WTC11 (cell line): ENCODE data around the gene PTPRN2. TPM values are rescaled to one million over a fixed set of nuclear protein-coding genes. Genes with fewer than 3 reads are reported as not detected.

Experiments used
- ATAC-seq: fragments of 200-7000 bp; cut with Tn5 transposase; 2 replicates; pipeline ENCODE4 v1.10.0; 2021; ENCODE audit warnings: mild to moderate bottlenecking, moderate library complexity
- CTCF ChIA-PET: fragments of 300-600 bp; sonication (Branson Sonifier 250); formaldehyde crosslinking; loops from one replicate; lab custom pipeline; 2021; ENCODE audit warnings: antibody characterized with exemption; lab: Charles Lee
- POLR2A ChIA-PET: fragments of 350-600 bp; sonication (Branson Sonifier 250); formaldehyde crosslinking; loops from one replicate; lab custom pipeline; 2021; ENCODE audit warnings: antibody characterized with exemption; lab: Charles Lee
- DNase-seq: peaks from one replicate; pipeline ENCODE4 v3.0.0; 2021; ENCODE audit warnings: low spot score
- H3K27ac Mint-ChIP-seq: 2 replicates; pipeline ENCODE4 v1.8.0; 2021; ENCODE audit warnings: mixed read lengths
- H3K27me3 Mint-ChIP-seq: 2 replicates; pipeline ENCODE4 v1.8.0; 2021; ENCODE audit warnings: low read depth, mild to moderate bottlenecking, moderate library complexity, mixed read lengths
- H3K36me3 Mint-ChIP-seq: 2 replicates; pipeline ENCODE4 v1.8.0; 2021; ENCODE audit warnings: mixed read lengths
- H3K4me1 Mint-ChIP-seq: 2 replicates; pipeline ENCODE4 v1.8.0; 2022; ENCODE audit warnings: mixed read lengths
- H3K4me3 Mint-ChIP-seq: 2 replicates; pipeline ENCODE4 v1.8.0; 2021; ENCODE audit warnings: mild to moderate bottlenecking, moderate library complexity, mixed read lengths
- H3K9me3 Mint-ChIP-seq: 2 replicates; pipeline ENCODE4 v1.8.0; 2021; ENCODE audit warnings: mixed read lengths
- ATF1 ChIP-seq: sonication (generic); formaldehyde crosslinking; IDR thresholded peaks from 2 replicates; pipeline ENCODE4 v1.8.1; 2023; ENCODE audit warnings: mild to moderate bottlenecking, moderate library complexity, missing genetic modification reagents
- GRHL2 ChIP-seq: fragments of 250-450 bp; sonication (Bioruptor Pico); IDR thresholded peaks from 2 replicates; pipeline ENCODE4 v1.8.0; 2022; ENCODE audit warnings: mild to moderate bottlenecking, moderate library complexity; ENCODE audit not compliant: insufficient replicate concordance, severe bottlenecking
- IRF2 ChIP-seq: sonication (generic); formaldehyde crosslinking; IDR thresholded peaks from 2 replicates; pipeline ENCODE4 v1.8.0; 2022; ENCODE audit warnings: low read depth, missing genetic modification reagents, borderline replicate concordance
- JUN ChIP-seq: sonication (generic); formaldehyde crosslinking; IDR thresholded peaks from 2 replicates; pipeline ENCODE4 v1.8.0; 2023; ENCODE audit warnings: mild to moderate bottlenecking, missing genetic modification reagents
- MYBL2 ChIP-seq: sonication (generic); formaldehyde crosslinking; IDR thresholded peaks from 2 replicates; pipeline ENCODE4 v1.8.1; 2023; ENCODE audit warnings: mild to moderate bottlenecking, moderate library complexity, missing genetic modification reagents
- NFATC4 ChIP-seq: fragments of 250-450 bp; sonication (Bioruptor Pico); IDR thresholded peaks from 2 replicates; pipeline ENCODE4 v1.9.0; 2021; ENCODE audit warnings: mild to moderate bottlenecking
- NR1H2 ChIP-seq: sonication (generic); formaldehyde crosslinking; IDR thresholded peaks from 2 replicates; pipeline ENCODE4 v1.9.0; 2021; ENCODE audit warnings: mild to moderate bottlenecking, moderate library complexity, missing genetic modification reagents
- NR2C2 ChIP-seq: sonication (generic); formaldehyde crosslinking; IDR thresholded peaks from 2 replicates; pipeline ENCODE4 v1.8.0; 2022; ENCODE audit warnings: mild to moderate bottlenecking, missing genetic modification reagents
- OVOL2 ChIP-seq: fragments of 250-450 bp; sonication (Bioruptor Pico); IDR thresholded peaks from 2 replicates; pipeline ENCODE4 v1.9.0; 2021; ENCODE audit warnings: mild to moderate bottlenecking, borderline replicate concordance
- PRRX2 ChIP-seq: fragments of 250-450 bp; sonication (Bioruptor Pico); IDR thresholded peaks from 2 replicates; pipeline ENCODE4 v1.8.0; 2021; ENCODE audit warnings: mild to moderate bottlenecking
- SMAD3 ChIP-seq: sonication (generic); formaldehyde crosslinking; IDR thresholded peaks from 2 replicates; pipeline ENCODE4 v1.8.0; 2022; ENCODE audit warnings: missing genetic modification reagents, mild to moderate bottlenecking, borderline replicate concordance
- TEAD1 ChIP-seq: sonication (generic); formaldehyde crosslinking; IDR thresholded peaks from 2 replicates; pipeline ENCODE4 v1.8.0; 2022; ENCODE audit warnings: mild to moderate bottlenecking, missing genetic modification reagents
- ZNF138 ChIP-seq: sonication (generic); formaldehyde crosslinking; conservative IDR thresholded peaks from 2 replicates; pipeline ENCODE4 v1.8.1; 2022; ENCODE audit warnings: mild to moderate bottlenecking, moderate library complexity, missing genetic modification reagents
- ZNF423 ChIP-seq: fragments of 250-450 bp; sonication (Bioruptor Pico); IDR thresholded peaks from 2 replicates; pipeline ENCODE4 v2.1.2; 2022; ENCODE audit warnings: mild to moderate bottlenecking, moderate library complexity
- ZNF671 ChIP-seq: fragments of 250-450 bp; sonication (Bioruptor Pico); IDR thresholded peaks from 2 replicates; pipeline ENCODE4 v1.8.0; 2021; ENCODE audit warnings: mild to moderate bottlenecking
- total RNA-seq: library from RNA; stranded (reverse); gene quantifications from 3 replicates; pipeline ENCODE4 v1.2.3, GENCODE V29; 2021
- TF ChIP-seq, protein P1 (sequence below): fragments of 250-450 bp; sonication (Bioruptor Pico); IDR thresholded peaks from 2 replicates; pipeline ENCODE4 v1.9.0; 2021; ENCODE audit warnings: mild to moderate bottlenecking
- TF ChIP-seq, protein P2 (sequence below): fragments of 250-450 bp; sonication (Bioruptor Pico); IDR thresholded peaks from 2 replicates; pipeline ENCODE4 v1.9.0; 2021; ENCODE audit warnings: mild to moderate bottlenecking, borderline replicate concordance

PTPRN2 gene
- total RNA-seq, 1 experiment from 2014 or later = 4.7 TPM

DNA sequence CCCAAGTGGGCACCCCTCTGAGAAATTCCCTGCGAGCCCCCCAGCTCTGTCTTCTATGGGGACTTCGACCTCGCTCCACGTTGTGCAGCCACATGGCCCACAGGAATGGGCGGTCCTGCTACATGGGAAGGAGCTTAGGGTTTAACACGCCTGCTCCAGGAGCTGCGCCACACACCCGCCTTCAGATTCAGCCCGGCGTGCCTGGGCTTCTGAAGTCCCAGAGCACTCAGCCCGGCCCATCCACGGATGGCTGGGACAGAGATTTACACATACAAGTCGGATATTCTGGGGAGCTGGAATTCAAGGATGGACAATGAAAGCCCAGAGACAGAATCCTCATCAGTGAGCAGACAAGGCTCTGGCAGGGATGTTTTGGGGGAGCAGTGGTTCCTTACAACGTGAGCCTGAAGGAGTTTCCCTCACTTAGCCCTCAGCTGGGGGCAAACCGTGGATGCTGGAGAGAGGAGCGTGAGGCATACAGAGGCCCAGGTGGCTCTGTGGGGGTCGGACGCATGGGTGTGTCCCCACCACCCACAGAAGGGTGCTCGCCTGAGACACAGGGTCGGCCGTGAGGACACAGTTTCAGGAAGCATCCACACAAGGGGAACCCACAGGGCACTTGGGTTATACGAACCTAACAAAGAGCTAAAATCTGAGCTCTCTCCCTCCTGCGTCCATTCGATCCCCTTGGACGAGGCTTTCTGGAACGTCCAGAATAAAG is 877.9 kb downstream of the PTPRN2 start (continued):
- no peak for TF ChIP-seq NR2C2 (CRISPR knock-in tag)

DNA sequence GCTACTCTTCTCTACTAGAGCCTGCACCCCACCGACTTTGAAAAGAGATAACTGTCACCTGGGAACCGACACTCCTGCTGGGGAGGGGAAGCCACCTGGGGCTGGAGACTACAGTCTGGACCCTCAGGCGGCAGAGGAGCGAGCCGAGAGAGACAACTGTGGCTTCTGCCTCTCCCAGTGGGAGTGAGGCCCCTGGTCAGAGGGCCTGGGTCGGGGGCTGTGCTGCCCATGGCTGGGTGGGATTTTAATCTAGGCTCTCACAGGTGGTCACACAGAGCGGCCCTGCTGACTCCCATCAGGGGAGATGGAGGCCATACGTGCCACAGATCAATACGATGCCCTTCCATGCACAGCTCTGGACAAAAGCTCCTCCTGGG is 878.7 kb downstream of the PTPRN2 start:
- no peak for ATAC-seq
- ChIA-PET CTCF (interaction anchor here (1.4 kb wide), 1 partner anchor 15 kb away, joined by 4 read pairs; no protein-coding TSS in a partner anchor), POLR2A (no interaction called here)
- Mint-ChIP-seq H3K27ac (no peak overlapping the region), H3K9me3 (peaks cover 33% of the 10 kb centered on the region), H3K27me3 (peaks cover 14% of the 10 kb centered on the region), H3K4me3 (no peak overlapping the region), H3K4me1 (no peaks in the 10 kb centered on the region), H3K36me3 (peaks cover 15% of the 10 kb centered on the region)
- no peak for DNase-seq
- TF ChIP-seq PRRX2 (no peak), ZNF138 (no peak), ZNF671 (CRISPR knock-in tag) (no peak), OVOL2 (no peak), SMAD3 (CRISPR knock-in tag) (no peak), NR1H2 (CRISPR knock-in tag) (no peak), ATF1 (CRISPR knock-in tag) (no peak), TEAD1 (CRISPR knock-in tag) (no peak), GRHL2 (CRISPR knock-in tag) (no peak), ZNF423 (no peak), IRF2 (no peak)
- TF ChIP-seq, protein P1, sequence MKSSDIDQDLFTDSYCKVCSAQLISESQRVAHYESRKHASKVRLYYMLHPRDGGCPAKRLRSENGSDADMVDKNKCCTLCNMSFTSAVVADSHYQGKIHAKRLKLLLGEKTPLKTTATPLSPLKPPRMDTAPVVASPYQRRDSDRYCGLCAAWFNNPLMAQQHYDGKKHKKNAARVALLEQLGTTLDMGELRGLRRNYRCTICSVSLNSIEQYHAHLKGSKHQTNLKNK = no peak

DNA sequence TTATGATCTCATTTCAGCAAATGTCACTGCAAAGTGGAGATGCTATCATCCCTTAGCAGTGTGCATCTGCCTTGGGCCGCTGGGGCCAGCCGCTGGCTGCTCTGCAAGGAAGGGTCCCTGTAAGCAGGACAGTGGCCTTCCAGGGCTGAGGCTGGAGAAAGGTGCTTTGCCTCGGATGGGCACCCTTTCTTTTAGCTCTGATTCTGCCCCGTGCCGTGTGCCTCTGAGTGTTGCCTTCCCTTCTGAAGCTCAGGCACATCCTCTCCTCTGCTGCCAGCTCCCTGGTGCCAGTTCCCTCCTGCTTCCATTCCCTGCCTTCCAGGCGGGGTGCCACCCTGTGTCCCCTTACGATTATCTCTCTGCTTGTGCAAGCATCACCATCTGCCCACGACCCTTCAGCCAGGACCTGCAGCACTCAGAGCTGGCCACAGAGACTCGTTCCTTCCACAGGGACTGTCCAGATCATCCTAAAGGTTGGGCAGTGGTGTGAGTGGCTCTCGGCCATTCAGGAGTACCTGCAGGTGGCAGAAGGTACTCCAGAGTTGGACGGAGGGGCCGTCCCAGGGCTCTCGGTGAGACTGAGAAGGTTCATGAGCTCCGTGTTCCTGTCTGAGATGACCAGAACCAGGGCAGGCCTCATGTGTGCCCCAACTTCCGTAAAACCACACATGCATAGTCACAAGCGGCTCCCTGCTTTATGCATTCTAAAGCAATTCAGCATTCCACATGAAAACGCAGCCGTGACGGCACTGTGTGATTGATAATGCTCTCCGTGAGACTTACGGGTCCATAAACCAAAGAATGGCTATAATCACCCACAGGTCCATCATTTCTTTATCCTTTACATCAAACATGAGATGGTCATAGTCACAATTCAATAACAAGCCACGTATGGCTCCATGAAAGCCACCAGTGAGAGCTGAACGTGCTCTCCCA is 879.4 kb downstream of the PTPRN2 start:
- DNase-seq (no peak), ATAC-seq (no peak)
- Mint-ChIP-seq H3K9me3 (peaks cover 28% of the 10 kb centered on the region), H3K27ac (no peak overlapping the region)
- TF ChIP-seq NFATC4 (CRISPR knock-in tag) (no peak), MYBL2 (CRISPR knock-in tag) (no peak), JUN (CRISPR knock-in tag) (no peak)
- TF ChIP-seq, protein P2, sequence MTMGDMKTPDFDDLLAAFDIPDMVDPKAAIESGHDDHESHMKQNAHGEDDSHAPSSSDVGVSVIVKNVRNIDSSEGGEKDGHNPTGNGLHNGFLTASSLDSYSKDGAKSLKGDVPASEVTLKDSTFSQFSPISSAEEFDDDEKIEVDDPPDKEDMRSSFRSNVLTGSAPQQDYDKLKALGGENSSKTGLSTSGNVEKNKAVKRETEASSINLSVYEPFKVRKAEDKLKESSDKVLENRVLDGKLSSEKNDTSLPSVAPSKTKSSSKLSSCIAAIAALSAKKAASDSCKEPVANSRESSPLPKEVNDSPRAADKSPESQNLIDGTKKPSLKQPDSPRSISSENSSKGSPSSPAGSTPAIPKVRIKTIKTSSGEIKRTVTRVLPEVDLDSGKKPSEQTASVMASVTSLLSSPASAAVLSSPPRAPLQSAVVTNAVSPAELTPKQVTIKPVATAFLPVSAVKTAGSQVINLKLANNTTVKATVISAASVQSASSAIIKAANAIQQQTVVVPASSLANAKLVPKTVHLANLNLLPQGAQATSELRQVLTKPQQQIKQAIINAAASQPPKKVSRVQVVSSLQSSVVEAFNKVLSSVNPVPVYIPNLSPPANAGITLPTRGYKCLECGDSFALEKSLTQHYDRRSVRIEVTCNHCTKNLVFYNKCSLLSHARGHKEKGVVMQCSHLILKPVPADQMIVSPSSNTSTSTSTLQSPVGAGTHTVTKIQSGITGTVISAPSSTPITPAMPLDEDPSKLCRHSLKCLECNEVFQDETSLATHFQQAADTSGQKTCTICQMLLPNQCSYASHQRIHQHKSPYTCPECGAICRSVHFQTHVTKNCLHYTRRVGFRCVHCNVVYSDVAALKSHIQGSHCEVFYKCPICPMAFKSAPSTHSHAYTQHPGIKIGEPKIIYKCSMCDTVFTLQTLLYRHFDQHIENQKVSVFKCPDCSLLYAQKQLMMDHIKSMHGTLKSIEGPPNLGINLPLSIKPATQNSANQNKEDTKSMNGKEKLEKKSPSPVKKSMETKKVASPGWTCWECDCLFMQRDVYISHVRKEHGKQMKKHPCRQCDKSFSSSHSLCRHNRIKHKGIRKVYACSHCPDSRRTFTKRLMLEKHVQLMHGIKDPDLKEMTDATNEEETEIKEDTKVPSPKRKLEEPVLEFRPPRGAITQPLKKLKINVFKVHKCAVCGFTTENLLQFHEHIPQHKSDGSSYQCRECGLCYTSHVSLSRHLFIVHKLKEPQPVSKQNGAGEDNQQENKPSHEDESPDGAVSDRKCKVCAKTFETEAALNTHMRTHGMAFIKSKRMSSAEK (CRISPR knock-in tag) = no peak
- TF ChIP-seq, all 79 proteins: peak for 0
- peaks cover 10% of the 10 kb centered on the region for H3K27me3 Mint-ChIP-seq
- ChIA-PET CTCF (interaction anchor here (1.4 kb wide), 1 partner anchor 15 kb away, joined by 4 read pairs; no protein-coding TSS in a partner anchor), POLR2A (no interaction called here)
- no peaks in the 10 kb centered on the region for H3K4me1 Mint-ChIP-seq
- H3K36me3 Mint-ChIP-seq = peaks cover 12% of the 10 kb centered on the region
- no peak overlapping the region for H3K4me3 Mint-ChIP-seq
